Neural cell (in vitro differentiated cells): Measurements from ENCODE around the gene ROBO1. TPM values are rescaled to one million over a fixed set of nuclear protein-coding genes. Genes with fewer than 3 reads are reported as not detected.

Source experiments
- H2AFZ ChIP-seq: fragments of 200-600, 300-800 bp; sonication (generic), shearing (Covaris generic); 2 replicates; pipeline ENCODE4 v1.6.0; 2014; ENCODE audit warnings: low read depth, mild to moderate bottlenecking, antibody characterized with exemption, low read length, moderate library complexity
- H3F3A ChIP-seq: fragments of 200-600 bp; shearing (Covaris generic); 2 replicates; pipeline ENCODE4 v1.6.1; 2016; ENCODE audit warnings: mild to moderate bottlenecking, moderate library complexity, mixed read lengths, antibody characterized with exemption, low read length; ENCODE audit not compliant: insufficient read depth, poor library complexity, severe bottlenecking
- H3K27ac ChIP-seq: fragments of 200-600, 300-800 bp; sonication (generic), shearing (Covaris generic); 2 replicates; pipeline ENCODE4 v1.5.1; 2014; ENCODE audit warnings: mild to moderate bottlenecking, low read length, moderate library complexity
- H3K27me3 ChIP-seq: fragments of 300-800, 200-600 bp; sonication (generic), shearing (Covaris generic); 2 replicates; pipeline ENCODE4 v1.6.0; 2014; ENCODE audit warnings: mild to moderate bottlenecking, low read depth, low read length, moderate library complexity; ENCODE audit not compliant: insufficient read depth
- H3K36me3 ChIP-seq: fragments of 300-800, 200-600 bp; sonication (generic), shearing (Covaris generic); 2 replicates; pipeline ENCODE4 v1.5.1; 2014; ENCODE audit warnings: mild to moderate bottlenecking, antibody characterized with exemption, low read length, moderate library complexity; ENCODE audit not compliant: insufficient read depth
- H3K4me2 ChIP-seq: fragments of 300-800, 200-600 bp; sonication (generic), shearing (Covaris generic); 2 replicates; pipeline ENCODE4 v1.6.0; 2014; ENCODE audit warnings: mild to moderate bottlenecking, low read length
- H3K4me3 ChIP-seq: fragments of 300-800, 200-600 bp; sonication (generic), shearing (Covaris generic); 2 replicates; pipeline ENCODE4 v1.5.1; 2014; ENCODE audit warnings: mild to moderate bottlenecking, low read length, moderate library complexity
- H3K79me2 ChIP-seq: fragments of 200-600 bp; shearing (Covaris generic); replicated peaks from 2 replicates; pipeline ENCODE4 v1.6.0; 2014; ENCODE audit warnings: mild to moderate bottlenecking, low read length, moderate library complexity; ENCODE audit not compliant: insufficient read depth
- H3K9ac ChIP-seq: fragments of 300-800, 200-600 bp; sonication (generic), shearing (Covaris generic); 2 replicates; pipeline ENCODE4 v1.6.1; 2016; ENCODE audit warnings: mild to moderate bottlenecking, low read length, mixed read lengths
- H3K9me2 ChIP-seq: fragments of 200-600 bp; shearing (Covaris generic); 2 replicates; pipeline ENCODE4 v1.6.1; 2016; ENCODE audit warnings: mild to moderate bottlenecking, low read length, mixed read lengths; ENCODE audit not compliant: insufficient read depth
- H3K9me3 ChIP-seq: fragments of 200-600, 300-800 bp; sonication (generic), shearing (Covaris generic); 2 replicates; pipeline ENCODE4 v1.6.1; 2016; ENCODE audit warnings: mild to moderate bottlenecking, mixed run types, low read length, moderate library complexity, mixed read lengths
- H4K20me1 ChIP-seq: fragments of 200-600 bp; shearing (Covaris generic); 2 replicates; pipeline ENCODE4 v1.6.1; 2016; ENCODE audit warnings: mild to moderate bottlenecking, mixed run types; ENCODE audit not compliant: insufficient read depth
- EP300 ChIP-seq: fragments of 450-650 bp; conservative IDR thresholded peaks from 2 replicates; pipeline ENCODE4 v1.6.1; 2014; ENCODE audit warnings: antibody characterized with exemption, mild to moderate bottlenecking, moderate library complexity; ENCODE audit not compliant: poor library complexity, severe bottlenecking
- EZH2 ChIP-seq: fragments of 200-600, 300-800 bp; shearing (Covaris generic), sonication (generic); IDR thresholded peaks from 2 replicates; pipeline ENCODE4 v1.6.1; 2014; ENCODE audit warnings: antibody characterized with exemption, low read length, borderline replicate concordance, mild to moderate bottlenecking; ENCODE audit not compliant: insufficient read depth, poor library complexity, severe bottlenecking
- MXI1 ChIP-seq: fragments of 450-650 bp; conservative IDR thresholded peaks from 2 replicates; pipeline ENCODE4 v1.6.1; 2014; ENCODE audit warnings: antibody characterized with exemption, mild to moderate bottlenecking; ENCODE audit not compliant: poor library complexity, severe bottlenecking
- POLR2AphosphoS5 ChIP-seq: IDR thresholded peaks from 2 replicates; pipeline ENCODE4 v1.6.1; 2012
- RAD21 ChIP-seq: fragments of 450-650 bp; conservative IDR thresholded peaks from 2 replicates; pipeline ENCODE4 v1.6.1; 2014; ENCODE audit warnings: antibody characterized with exemption, mild to moderate bottlenecking, moderate library complexity
- REST ChIP-seq: IDR thresholded peaks from 2 replicates; pipeline ENCODE4 v1.6.1; 2012; ENCODE audit warnings: borderline replicate concordance
- SMC3 ChIP-seq: fragments of 450-650 bp; conservative IDR thresholded peaks from 2 replicates; pipeline ENCODE4 v1.6.1; 2014; ENCODE audit warnings: antibody characterized with exemption, mild to moderate bottlenecking, moderate library complexity; ENCODE audit not compliant: poor library complexity
- TAF1 ChIP-seq: IDR thresholded peaks from 2 replicates; pipeline ENCODE4 v1.6.1; 2012; ENCODE audit warnings: low read depth
- polyA plus RNA-seq: library from polyadenylated mRNA; depleted of rRNA; stranded (reverse); fragments of >200 nt; gene quantifications from 2 replicates; pipeline ENCODE4 v1.2.3, GENCODE V29; 2014
- TF ChIP-seq, protein P1 (sequence below): fragments of 450-650 bp; IDR thresholded peaks from 2 replicates; pipeline ENCODE4 v1.5.1; 2014; ENCODE audit warnings: antibody characterized with exemption, mild to moderate bottlenecking, moderate library complexity; ENCODE audit not compliant: poor library complexity, severe bottlenecking

Gene ROBO1
- polyA plus RNA-seq, 1 donor from 2014 or later = 183 TPM

GRCh38 chr3:79016587-79017376 lies 751.0 kb downstream of the ROBO1 start:
- Histone ChIP-seq H4K20me1 (peaks cover 22% of the 10 kb centered on the region), H3K27ac (no peak overlapping the region), H3K9me2 (no peaks in the 10 kb centered on the region), H3K9ac (peak overlapping the region; percentile 70), H3K27me3 (peaks cover 5% of the 10 kb centered on the region), H3F3A (no peaks in the 10 kb centered on the region), H3K4me3 (peak overlapping the region; percentile 87), H2AFZ (no peak overlapping the region), H3K4me2 (peak overlapping the region; percentile 56), H3K36me3 (no peaks in the 10 kb centered on the region), H3K9me3 (no peaks in the 10 kb centered on the region), H3K79me2 (peaks cover 68% of the 10 kb centered on the region)
- no peak for TF ChIP-seq EZH2

- Histone ChIP-seq H3K4me2 (peak overlapping the region; percentile 56), H3K9ac (peak overlapping the region; percentile 70), H2AFZ (no peak overlapping the region), H3K27ac (no peak overlapping the region), H3K36me3 (no peaks in the 10 kb centered on the region), H3K9me2 (no peaks in the 10 kb centered on the region), H3K9me3 (no peaks in the 10 kb centered on the region), H3K79me2 (peaks cover 73% of the 10 kb centered on the region), H3F3A (no peaks in the 10 kb centered on the region), H4K20me1 (peaks cover 22% of the 10 kb centered on the region), H3K27me3 (peaks cover 5% of the 10 kb centered on the region), H3K4me3 (peak overlapping the region; percentile 87)
- TF ChIP-seq TAF1 (no peak), RAD21 (no peak), EZH2 (no peak), REST (no peak), EP300 (no peak), POLR2AphosphoS5 (no peak), MXI1 (no peak), SMC3 (no peak)
- TF ChIP-seq, protein P1, sequence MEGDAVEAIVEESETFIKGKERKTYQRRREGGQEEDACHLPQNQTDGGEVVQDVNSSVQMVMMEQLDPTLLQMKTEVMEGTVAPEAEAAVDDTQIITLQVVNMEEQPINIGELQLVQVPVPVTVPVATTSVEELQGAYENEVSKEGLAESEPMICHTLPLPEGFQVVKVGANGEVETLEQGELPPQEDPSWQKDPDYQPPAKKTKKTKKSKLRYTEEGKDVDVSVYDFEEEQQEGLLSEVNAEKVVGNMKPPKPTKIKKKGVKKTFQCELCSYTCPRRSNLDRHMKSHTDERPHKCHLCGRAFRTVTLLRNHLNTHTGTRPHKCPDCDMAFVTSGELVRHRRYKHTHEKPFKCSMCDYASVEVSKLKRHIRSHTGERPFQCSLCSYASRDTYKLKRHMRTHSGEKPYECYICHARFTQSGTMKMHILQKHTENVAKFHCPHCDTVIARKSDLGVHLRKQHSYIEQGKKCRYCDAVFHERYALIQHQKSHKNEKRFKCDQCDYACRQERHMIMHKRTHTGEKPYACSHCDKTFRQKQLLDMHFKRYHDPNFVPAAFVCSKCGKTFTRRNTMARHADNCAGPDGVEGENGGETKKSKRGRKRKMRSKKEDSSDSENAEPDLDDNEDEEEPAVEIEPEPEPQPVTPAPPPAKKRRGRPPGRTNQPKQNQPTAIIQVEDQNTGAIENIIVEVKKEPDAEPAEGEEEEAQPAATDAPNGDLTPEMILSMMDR = no peak
Observed at GRCh38 chr3:79015854-79016253, 751.9 kb downstream of the ROBO1 start.
